Esophagus muscularis mucosa (tissue), 4 donors: ENCODE data around the gene DISC1. TPM values are rescaled to one million over a fixed set of nuclear protein-coding genes. Genes with fewer than 3 reads are reported as not detected.

Source experiments
- DNase-seq: peaks from one replicate; pipeline ENCODE4 v3.0.0-alpha.2; 2017; ENCODE audit errors: extremely low spot score
- H3K27ac ChIP-seq, 4 donors: fragments of 200-600 bp; sonication (generic); replicated peaks in 1 of 4; 1 replicate in 3 of 4; 2 replicates in 1 of 4; pipeline ENCODE4 v1.5.1; 2016 to 2019; ENCODE audit warnings: mild to moderate bottlenecking in 1 of 4
- H3K27me3 ChIP-seq, 4 donors: fragments of 200-600 bp; sonication (generic); one replicate each; pipeline versions ENCODE4 v1.5.1 to v1.6.0; 2016 to 2019
- H3K36me3 ChIP-seq, 4 donors: fragments of 200-600 bp; sonication (generic); one replicate each; pipeline ENCODE4 v1.5.1; 2016 to 2019
- H3K4me1 ChIP-seq, 4 donors: fragments of 200-600 bp; sonication (generic); one replicate each; pipeline ENCODE4 v1.5.1; 2016 to 2019
- H3K4me3 ChIP-seq, 4 donors: fragments of 200-600 bp; sonication (generic); 1 replicate in 2 of 4; 2 replicates in 2 of 4; pipeline ENCODE4 v1.5.1; 2016 to 2019; ENCODE audit warnings: mild to moderate bottlenecking in 4 of 4, moderate library complexity in 1 of 4
- H3K9me3 ChIP-seq, 4 donors: fragments of 200-600 bp; sonication (generic); 1 replicate in 3 of 4; 2 replicates in 1 of 4; pipeline ENCODE4 v1.5.1; 2016 to 2019
- CTCF ChIP-seq, 3 experiments: fragments of 200-600 bp in 2 of 3; fragments of 450-650 bp in 1 of 3; sonication (generic) in 2 of 3; IDR thresholded peaks; one replicate each; pipeline ENCODE4 v1.5.1; 2017 to 2019; ENCODE audit warnings: antibody characterized with exemption in 3 of 3, mild to moderate bottlenecking in 2 of 3, moderate library complexity in 1 of 3
- EP300 ChIP-seq: sonication (generic); formaldehyde crosslinking; IDR thresholded peaks from one replicate; pipeline ENCODE4 v1.6.1; 2017; ENCODE audit warnings: antibody characterized with exemption
- POLR2A ChIP-seq: fragments of 450-650 bp; IDR thresholded peaks from one replicate; pipeline ENCODE4 v1.6.1; 2017; ENCODE audit warnings: antibody characterized with exemption, moderate library complexity, mild to moderate bottlenecking, low read depth
- POLR2AphosphoS5 ChIP-seq, 2 donors: sonication (generic); formaldehyde crosslinking; IDR thresholded peaks; one replicate each; pipeline ENCODE4 v1.6.1; 2017; ENCODE audit warnings: antibody characterized with exemption in 2 of 2
- WGBS: methylation state at CpG from one replicate; pipeline ENCODE4 v1.1.5; 2018; 5-methylcytosine and 5-hydroxymethylcytosine counted together
- intact Hi-C: fragments of 100-400 bp; cut with DNase I; formaldehyde crosslinking; loops from one replicate; pipeline ENCODE4 v1.15.1; 2023
- total RNA-seq, 4 donors: library from RNA; depleted of rRNA; stranded (reverse); fragments of >200 nt; gene quantifications; one replicate each; pipeline versions ENCODE4 v1.1.0 to v1.2.1, GENCODE V29; 2016

The DISC1 gene
- total RNA-seq, 4 donors from 2014 or later, result 5.3 to 6.6 (median 6.2) TPM

GRCh38 chr1:231919239-231919885, 292.8 kb downstream of the DISC1 start:
- Histone ChIP-seq H3K9me3 (no peaks in the 10 kb centered on the region), H3K4me3 (no peak overlapping the region), H3K4me1 (peaks cover 15 to 23% (median 23%) of the 10 kb centered on the region in 4 donors), H3K27me3 (no peaks in the 10 kb centered on the region), H3K27ac (peak overlapping the region in 2 of 4 donors; percentile 26 to 45), H3K36me3 (no peaks in the 10 kb centered on the region)
- WGBS, result 70% methylated on average over 4 of the region's 4 CpGs
- no peak for DNase-seq
- intact Hi-C loops, result no loop called here
- no peak for TF ChIP-seq CTCF (IDR thresholded peaks at IDR 0.05)
- no peak for TF ChIP-seq POLR2A
- TF ChIP-seq POLR2AphosphoS5 (IDR thresholded peaks at IDR 0.05), result no peak
- no peak for TF ChIP-seq EP300

GRCh38 chr1:231919886-231920285, 293.3 kb downstream of the DISC1 start:
- H3K27ac ChIP-seq, result peak overlapping the region in 2 of 4 donors; percentile 26 to 45
- H3K9me3 ChIP-seq, result no peaks in the 10 kb centered on the region
- intact Hi-C loops, result no loop called here
- H3K27me3 ChIP-seq, result no peaks in the 10 kb centered on the region
- TF ChIP-seq EP300 (no peak), CTCF (IDR thresholded peaks at IDR 0.05) (no peak), POLR2AphosphoS5 (IDR thresholded peaks at IDR 0.05) (no peak), POLR2A (no peak)
- DNase-seq, result no peak
- H3K4me3 ChIP-seq, result no peak overlapping the region
- no peaks in the 10 kb centered on the region for H3K36me3 ChIP-seq
- H3K4me1 ChIP-seq, result peaks cover 15 to 23% (median 23%) of the 10 kb centered on the region in 4 donors
- 73% methylated on average over 7 of the region's 7 CpGs for WGBS

- H3K4me3 ChIP-seq, result no peak overlapping the region
- no peaks in the 10 kb centered on the region for H3K27me3 ChIP-seq
- WGBS, result 89% methylated on average over 4 of the region's 4 CpGs
- H3K27ac ChIP-seq, result peak overlapping the region in 1 of 4 donors; percentile 41
- H3K4me1 ChIP-seq, result peaks cover 15 to 28% (median 23%) of the 10 kb centered on the region in 4 donors
- H3K9me3 ChIP-seq, result no peaks in the 10 kb centered on the region
- DNase-seq, result no peak
- H3K36me3 ChIP-seq, result no peaks in the 10 kb centered on the region
- TF ChIP-seq POLR2A (no peak), EP300 (no peak), POLR2AphosphoS5 (IDR thresholded peaks at IDR 0.05) (no peak), CTCF (IDR thresholded peaks at IDR 0.05) (no peak)
- intact Hi-C loops, result no loop called here
Observed at GRCh38 chr1:231921646-231922345, 295.2 kb downstream of the DISC1 start.

- no peaks in the 10 kb centered on the region for H3K9me3 ChIP-seq
- H3K27me3 ChIP-seq, result no peaks in the 10 kb centered on the region
- no peaks in the 10 kb centered on the region for H3K36me3 ChIP-seq
- H3K4me3 ChIP-seq, result no peak overlapping the region
- 92% methylated on average over 12 of the region's 12 CpGs for WGBS
- intact Hi-C loops, result no loop called here
- H3K27ac ChIP-seq, result peak overlapping the region; percentile 24 to 60 (median 36)
- H3K4me1 ChIP-seq, result peaks cover 12 to 35% (median 21%) of the 10 kb centered on the region in 4 donors
- DNase-seq, result no peak
- TF ChIP-seq POLR2A, result no peak
- TF ChIP-seq POLR2AphosphoS5 (IDR thresholded peaks at IDR 0.05), result no peak
- no peak for TF ChIP-seq CTCF (IDR thresholded peaks at IDR 0.05)
- TF ChIP-seq EP300, result no peak
Observed at GRCh38 chr1:231923491-231924041, 297.0 kb downstream of the DISC1 start.
